GM19455 (cell line): ENCODE data around the gene SCGN.

ENCODE experiments used
- ATAC-seq: cut with Tn5 transposase; IDR thresholded peaks from one replicate; pipeline ENCODE4 v1.9.1; 2021; ENCODE audit not compliant: unreplicated experiment

SCGN gene

DNA sequence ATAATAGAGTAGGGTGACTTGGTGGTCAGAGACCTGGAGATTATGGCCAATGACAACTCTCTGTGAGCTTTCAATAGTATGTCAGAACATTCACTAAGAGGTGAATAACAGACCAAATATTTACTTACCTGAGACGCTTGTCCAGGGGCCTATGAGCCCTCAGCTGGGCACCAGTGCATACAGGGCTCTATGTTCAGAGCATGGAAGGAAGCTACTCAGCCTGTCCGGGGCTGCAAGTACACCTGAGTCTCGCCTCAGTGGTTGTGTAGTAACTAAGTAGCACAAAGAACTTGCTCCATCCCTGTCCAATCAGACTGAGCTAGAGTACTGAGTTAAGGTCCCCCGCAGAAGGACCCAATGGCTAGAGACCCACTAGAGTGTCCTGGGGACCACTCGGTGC, 11.6 kb upstream of the SCGN start:
- no peak for ATAC-seq

DNA sequence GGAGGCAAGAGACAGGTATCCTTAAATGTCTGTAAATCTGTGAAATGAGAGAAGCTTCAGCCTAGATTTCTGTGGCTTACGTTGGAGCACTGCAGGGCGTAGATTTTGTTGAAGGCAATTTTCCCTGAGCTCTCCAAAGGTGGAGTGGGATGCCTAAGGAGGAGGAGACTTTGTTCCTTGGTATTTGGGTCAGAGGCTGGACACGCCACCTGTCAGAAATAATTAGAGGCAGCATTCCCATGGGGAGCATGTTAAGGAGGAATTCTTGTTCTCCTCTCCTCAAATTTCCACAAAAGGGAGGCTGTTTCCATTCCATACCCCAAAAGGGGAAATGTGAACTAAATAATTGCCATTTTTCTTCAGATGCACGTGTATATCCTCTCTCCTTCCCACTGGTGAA, 11.1 kb upstream of the SCGN start:
- no peak for ATAC-seq

DNA sequence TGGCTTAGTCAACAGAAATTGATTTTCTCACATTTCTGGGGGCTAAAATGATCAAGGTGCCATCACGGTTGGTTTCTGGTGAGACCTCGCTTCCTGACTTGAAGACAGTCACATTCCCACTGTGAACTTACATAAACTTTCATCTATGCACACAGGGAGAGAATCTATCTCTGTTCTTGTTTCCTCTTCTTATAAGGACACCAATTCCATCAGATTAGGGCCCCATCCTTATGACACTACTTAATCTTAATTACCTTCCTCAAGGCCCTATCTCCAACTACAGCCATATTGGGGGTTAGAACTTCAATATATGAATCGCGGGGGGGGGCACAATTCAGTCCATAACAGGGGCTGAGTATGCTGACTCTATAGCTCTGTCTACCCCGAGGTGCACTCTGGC, 10.6 kb upstream of the SCGN start:
- ATAC-seq: no peak

DNA sequence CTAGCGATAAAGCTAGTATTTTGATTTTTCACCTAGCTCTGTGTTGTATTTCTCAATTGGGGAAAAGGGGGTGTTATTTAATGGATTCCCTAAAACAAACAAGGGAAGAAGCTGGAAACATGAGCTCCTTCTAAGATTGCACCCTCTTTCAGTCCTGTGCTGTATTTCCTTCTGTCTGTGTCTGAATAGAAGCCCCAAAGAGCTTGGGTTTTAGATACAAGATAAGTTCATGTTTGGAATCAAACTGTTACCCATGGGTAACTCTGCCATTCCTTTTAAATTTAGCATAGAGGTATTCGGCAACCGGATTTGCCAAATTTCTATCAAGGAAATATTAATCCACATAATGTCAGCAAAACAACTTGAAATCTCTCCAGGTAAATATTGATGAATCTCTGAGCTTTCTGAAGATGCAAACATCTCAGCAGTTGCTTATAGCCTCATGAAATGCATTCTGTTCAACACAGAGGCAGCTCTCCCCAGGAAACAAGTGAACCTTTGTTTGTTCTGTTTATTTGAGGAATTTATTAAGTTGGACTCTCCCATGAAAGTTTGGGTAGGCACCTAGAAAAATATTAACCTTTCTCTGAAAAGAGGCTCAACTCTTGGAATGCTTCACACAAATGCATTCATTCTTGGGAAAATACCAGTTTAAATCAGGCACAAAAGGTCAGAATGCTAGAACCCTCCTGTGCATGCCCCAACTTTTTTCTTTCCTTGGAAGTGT, 9.9 kb upstream of the SCGN start:
- no peak for ATAC-seq

DNA sequence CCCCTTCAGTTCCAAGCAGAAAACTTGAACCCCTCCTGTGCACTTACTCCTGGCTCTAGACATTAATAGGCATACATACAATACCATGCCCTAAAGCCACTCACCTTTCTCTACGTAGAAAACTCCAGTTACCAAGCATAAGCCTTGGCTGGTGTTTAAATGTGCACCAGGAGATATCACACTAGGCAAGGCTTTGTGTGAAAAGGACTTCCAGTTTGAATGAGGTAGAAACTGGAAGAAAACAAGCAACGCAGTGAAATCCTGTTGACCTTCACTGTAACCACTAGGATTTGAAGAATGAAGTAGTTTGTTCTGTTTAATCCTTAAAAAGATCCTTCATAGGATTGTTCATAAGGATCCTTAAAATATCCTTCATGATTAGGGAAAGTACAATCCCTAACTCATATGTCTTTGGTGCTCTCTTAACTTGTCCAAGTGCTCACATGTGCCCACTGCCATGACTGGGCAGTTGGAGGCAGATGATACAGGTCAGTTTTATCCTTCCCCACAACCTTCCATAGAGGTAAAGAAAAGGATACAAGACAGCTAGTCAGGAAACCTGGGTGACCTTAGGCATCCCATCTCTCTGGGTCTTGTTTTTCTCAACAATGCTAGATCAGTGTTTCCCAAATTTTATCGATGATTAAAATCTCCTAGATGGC, 9.2 kb upstream of the SCGN start:
- ATAC-seq: no peak

DNA sequence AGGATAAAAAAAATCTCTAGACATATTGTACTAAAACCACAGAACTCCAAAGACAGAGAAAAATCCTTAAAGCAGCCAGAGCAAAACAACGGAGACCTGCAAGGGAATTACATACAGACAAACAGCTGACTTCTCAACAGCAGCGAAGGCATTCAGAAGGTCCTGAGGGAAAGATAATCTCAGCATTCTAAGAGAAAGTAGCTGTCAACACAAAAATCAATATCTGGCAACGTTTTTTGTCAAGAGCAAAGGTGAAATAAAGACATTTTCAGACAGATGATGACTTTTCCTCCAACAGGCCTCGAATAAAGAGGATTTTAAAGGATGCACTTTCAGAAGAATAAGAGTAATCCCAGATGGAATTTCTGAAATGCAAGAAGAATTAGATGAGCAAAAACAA, 6.1 kb upstream of the SCGN start:
- ATAC-seq: no peak

DNA sequence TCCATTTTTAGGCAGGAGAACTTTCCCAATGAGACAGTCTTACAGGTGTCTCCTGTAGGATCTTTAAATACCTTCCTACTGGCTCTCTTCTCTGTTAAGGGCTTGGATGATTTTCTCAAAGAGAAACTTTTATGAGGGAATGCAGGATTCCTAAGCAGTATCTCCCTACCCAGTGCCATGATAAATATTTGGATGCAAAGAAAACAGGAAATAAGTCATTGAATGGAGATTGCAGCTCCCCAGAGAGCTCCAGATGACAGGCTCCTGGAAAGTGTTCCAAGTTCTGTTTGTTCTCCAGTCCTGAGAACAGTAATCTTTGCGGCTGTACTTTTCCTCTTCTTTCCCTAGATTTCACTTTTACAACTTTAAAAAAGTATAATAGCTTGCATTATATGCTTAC, 2.4 kb upstream of the SCGN start:
- no peak for ATAC-seq

DNA sequence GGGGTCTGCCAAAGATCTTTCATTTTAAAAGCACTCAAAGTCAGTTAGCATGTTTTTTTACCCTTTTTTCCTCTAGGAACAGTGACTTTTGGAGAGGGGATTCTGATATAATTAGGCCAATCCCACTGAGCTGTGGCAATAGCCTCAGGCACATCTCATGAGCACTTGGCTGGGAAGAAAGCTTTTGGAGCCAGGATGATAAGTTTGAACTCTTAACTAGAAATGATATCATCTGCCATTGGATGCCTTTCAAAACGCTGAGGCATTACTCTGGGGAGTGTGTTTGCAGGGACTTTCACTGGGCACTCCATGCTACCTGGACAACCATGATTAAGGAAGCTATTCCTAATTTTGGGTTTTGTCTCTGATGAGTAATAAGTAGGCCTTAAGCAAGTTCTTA, 3.7 kb downstream of the SCGN start:
- ATAC-seq: no peak

DNA sequence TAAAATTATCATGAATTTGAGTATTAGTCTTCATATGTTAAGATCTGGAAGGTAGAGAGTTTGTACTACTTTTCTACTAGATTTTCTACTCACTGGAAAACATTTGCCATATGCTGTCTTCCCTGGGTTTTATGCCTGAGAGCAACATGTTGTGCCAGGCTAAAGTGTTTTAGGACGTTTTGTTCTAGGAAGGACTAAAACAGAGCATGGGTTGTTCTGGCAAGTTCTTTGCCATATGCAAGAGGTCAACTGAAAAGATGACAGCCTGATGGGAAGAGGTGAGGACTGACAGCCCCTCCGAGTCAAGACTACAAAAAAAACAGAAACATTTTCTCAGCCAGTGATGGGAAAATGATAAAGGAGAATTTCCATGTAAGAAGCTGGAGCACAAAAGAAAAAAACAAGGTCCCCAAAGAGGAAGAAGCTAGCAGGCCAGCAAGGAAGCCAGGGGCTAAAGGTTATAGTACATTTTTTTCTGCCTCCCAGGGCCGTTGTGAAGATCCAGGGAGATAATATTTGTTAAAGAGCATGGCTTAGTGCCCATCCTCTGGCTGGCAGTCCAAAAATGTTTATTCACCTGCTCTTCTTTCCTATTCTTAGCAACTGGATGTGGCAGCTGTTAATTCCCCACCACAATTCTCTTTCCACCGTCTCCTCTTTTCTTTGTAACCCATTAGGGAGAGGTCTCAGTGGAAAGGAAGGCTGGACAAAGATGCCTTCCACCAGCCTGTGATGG, 7.8 kb downstream of the SCGN start:
- ATAC-seq: no peak

DNA sequence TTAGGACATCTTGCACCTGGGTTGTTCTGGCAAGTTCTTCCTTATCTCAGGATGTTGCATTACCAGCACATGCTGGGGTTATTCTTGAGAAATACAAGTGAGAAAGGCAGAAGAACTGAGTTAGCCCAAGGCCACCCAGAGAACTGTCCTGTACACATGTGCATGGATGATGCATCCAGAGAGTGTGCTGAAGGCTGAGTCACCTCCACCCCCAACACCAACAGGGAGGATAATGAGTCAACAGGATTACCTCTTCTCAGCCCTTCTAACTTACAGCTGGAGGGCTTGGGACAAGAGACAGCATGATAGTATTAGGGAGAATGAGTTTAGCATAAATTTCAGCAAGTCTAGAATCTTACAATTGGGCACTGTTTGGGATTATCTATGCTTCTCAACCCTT, 8.5 kb downstream of the SCGN start:
- no peak for ATAC-seq

DNA sequence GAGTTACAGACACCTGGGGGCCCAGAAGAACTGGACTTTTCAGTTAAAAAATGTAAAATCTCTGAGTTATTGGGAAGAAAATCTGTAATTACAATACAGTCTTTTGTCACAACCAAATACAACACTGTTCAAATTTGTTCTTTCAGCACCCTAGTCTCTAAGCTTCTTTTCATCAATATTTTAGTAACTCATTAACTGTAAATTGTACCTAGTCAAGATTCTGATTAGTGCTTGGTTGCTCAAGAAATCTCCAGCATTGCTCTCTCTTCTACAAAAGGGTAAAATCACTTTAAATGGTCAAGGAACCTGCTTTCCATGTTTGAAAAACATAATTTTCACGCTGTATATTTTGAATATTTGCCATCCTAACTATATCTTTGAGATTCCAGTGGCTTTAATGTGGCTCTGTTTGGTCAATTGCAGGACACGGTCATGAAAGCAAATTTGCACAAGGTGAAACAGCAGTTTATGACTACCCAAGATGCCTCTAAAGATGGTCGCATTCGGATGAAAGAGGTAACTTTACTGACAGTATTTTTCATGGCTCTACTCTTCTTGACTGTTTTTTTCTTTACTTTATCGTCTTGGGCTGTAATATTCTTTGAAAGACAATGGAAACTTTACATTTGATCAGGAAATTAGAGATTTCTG, 9.2 kb downstream of the SCGN start:
- no peak for ATAC-seq

DNA sequence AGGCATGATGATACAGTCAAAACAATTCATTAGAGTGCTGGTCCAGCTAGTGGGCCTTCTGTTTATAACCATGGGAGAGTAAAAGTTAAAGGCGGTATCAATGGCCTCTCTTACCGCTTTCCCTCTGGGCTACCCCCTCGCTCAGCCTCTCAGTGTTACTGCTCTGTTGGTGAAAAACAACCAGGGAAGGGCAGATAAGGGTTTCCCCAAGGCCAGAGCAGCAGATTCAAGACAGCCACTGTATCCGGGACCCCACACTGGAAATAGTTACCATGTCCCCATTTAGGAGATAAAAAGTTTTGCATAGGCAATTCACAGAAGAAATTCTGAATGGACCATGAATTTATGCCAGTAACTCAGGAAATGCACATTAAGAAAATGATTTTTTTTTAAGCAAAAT, 13.4 kb downstream of the SCGN start:
- no peak for ATAC-seq

DNA sequence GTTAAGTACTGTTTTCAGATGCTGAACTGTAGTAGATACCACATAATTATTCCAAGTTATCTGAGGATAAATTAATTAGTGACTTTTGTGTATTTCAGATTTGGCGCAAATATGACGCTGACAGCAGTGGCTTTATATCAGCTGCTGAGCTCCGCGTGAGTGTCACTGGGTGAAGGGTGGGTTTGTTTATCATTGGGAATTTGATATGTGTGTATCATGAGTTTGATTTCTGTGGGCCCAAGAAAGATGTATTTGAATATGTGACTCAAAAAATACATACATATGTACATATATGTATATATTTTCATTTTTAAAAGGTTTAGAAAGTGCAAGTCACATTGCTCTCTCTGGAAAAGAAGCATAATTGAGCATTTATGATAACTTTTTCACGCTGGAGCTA, 17.4 kb downstream of the SCGN start:
- no peak for ATAC-seq

DNA sequence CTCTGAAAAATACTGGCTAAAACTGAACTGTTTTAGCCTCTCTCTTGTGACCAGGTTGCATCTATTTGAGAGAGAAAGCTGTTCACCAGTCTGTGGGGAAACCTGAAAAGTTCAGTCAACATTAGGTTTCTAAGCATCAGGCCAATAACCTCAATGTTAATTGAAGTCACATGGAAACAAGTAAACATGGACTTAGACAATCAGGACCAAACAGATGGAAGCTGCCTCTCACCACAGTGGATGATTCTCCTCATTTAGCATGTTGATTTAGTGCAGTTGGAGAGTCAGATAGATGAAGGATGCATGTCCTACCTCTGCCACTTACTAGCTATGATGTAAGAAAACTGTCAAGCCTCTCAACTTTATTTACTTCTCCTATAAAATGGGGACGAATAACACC, 18.2 kb downstream of the SCGN start:
- no peak for ATAC-seq

DNA sequence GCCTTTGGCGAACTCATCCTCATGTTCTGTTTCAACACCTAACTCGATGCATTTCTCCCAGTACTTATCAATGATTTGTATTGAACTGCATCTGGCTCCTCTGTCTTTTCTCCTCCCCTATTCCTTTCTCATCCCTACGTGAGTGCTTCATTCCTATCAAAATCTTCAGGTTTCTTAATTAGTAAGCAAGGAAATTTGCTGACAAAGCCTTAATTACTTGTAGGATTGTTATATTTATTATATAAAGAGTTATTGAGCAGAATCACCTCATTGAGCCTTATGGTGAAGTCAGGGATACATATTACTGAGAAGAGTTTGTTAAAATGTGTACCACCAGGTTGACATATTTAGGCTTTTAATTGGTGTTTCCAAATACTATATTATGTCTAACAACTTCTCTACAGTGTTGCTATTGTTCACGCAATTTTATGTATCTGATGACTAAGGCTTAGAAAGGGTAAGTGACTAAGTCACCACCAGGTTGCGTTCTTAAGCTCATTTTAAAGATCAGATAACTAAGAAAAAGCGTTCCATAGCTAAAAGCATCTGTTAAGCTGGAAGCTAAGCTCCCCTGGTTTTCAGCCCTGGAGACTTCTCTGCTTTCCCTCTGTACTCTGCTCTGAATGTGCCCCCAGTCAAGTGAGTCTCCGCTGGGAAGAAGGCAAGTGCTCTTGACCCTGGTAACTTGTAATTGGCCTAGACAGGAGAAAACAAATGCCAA, 18.9 kb downstream of the SCGN start:
- no peak for ATAC-seq

DNA sequence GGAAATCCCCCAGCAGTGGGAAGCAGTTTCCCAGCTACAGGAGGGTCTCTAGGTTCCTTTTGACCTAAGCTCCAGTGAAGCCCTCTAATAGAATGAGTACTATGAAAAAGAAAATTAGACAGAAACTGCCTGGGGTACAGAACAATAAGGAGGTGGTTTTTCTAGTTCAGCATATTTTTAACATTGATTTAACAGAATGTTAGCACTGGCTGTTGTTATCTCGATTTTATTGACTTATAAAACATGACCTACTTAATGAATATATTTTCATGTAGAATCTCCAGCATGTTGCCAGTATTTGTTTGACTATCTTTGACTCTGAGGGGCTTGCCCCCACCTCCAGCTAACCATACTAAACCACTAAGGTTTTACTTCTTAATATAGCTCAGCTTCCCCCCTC, 19.6 kb downstream of the SCGN start:
- ATAC-seq: no peak

DNA sequence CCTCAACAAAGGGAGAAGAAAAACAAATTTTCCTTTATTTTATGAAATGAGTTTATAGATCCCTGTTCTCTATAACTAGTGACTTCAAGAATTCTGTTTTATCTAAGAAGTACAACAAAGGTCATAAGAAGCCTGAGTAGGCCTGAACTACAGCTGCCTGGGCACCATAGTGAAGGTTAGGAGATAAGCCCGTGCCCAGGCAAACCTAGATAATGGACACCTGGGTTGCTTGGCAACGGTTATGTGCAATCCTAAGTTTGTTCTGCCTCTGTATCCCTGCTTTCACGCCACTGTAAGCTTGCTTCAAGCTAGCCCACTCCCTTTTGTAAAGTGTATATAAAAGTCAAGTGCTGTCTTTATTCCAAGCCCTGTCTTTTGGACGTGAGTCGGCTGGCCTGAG, 23.2 kb downstream of the SCGN start:
- ATAC-seq: no peak

DNA sequence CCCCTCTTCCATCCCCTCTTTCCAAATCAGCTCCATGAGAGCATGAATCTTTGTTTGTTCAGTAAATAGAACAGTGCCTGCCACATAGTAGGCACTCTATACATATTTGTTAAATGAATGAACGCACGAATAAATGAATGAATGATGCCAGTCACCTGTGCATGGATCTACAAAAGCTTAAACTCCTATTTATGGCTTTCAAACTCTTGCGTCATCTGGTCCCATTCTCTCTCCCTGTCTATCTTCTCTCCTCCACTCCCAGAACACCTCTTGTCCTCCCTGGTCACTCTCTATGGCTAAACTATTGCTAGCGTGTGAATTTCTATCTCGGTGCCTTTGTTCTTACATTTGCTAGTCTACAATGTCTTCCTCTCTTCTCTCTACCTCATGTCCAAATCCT, 24.8 kb downstream of the SCGN start:
- no peak for ATAC-seq

DNA sequence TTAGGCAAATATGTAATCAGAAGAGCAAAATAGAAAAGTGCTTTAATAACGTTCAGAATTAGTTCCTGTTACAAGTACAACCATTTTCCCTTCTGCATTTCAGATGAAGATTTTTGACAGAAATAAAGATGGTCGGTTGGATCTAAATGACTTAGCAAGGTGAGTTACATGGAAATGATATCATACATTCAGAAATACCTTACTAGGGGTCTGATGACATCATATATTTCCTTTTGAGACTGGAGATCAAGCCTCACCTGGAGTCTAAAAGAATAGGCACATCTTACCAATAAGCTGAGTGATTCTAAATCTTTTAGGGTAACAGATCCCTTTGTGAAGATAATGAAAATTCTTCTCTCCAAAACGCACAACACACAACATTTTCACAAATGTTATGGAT, 29.8 kb downstream of the SCGN start:
- ATAC-seq: no peak

DNA sequence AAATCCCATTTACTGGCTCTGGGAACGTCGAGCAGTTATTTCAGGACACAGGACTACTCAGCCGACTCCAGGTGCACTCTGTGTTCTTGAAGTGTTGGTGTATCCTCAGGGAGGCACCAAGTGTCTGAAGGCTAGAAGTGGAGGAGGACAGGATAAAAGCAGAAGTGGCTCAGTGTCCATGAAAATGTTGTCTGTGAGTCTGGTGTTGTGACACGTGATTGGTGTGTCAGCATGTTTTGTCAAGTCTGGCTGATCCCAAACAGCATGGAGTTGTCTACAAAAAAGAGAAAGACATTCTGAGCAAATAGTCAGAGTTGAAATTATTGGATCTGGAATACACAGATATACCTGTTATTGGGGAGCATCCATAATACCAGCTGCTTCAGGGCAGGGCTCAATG, 30.3 kb downstream of the SCGN start:
- ATAC-seq: no peak

DNA sequence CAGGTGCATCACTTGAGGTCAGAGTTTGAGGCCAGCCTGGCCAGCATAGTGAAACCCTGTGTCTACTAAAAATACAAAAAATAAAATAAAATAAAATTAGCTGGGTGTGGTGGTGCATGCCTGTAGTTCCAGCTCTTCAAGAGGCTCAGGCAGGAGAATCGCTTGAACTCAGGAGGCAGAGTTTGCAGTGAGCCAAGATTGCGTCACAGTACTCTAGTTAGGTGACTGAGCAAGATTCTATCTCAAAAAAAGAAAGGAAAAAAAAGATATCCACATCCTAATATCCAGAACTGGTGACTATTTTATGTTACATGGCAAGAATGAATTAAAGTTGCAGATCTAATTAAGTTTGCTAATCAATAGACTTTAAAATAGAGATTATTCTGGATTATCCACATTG, 32.5 kb downstream of the SCGN start:
- ATAC-seq: no peak
